Stimulated activated CD8-positive, alpha-beta memory T cell treated with anti-CD3 and anti-CD28 coated beads, Interleukin-4, amount 100 ng/mL, for 1 hour (primary cell): Measurements from ENCODE around the gene ZNF200.
"Not testable (repeated sequence)": the region's sequence is repeated elsewhere in the genome, so short reads cannot be mapped to it uniquely, and the experiment has no call there.

Experiments
- DNase-seq, 2 donors: peaks; one replicate each; pipeline ENCODE4 v3.0.0-alpha.2; 2020; ENCODE audit warnings: low read depth in 2 of 2, low spot score in 1 of 2

ZNF200 gene, protein sequence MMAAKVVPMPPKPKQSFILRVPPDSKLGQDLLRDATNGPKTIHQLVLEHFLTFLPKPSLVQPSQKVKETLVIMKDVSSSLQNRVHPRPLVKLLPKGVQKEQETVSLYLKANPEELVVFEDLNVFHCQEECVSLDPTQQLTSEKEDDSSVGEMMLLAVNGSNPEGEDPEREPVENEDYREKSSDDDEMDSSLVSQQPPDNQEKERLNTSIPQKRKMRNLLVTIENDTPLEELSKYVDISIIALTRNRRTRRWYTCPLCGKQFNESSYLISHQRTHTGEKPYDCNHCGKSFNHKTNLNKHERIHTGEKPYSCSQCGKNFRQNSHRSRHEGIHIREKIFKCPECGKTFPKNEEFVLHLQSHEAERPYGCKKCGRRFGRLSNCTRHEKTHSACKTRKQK

DNA sequence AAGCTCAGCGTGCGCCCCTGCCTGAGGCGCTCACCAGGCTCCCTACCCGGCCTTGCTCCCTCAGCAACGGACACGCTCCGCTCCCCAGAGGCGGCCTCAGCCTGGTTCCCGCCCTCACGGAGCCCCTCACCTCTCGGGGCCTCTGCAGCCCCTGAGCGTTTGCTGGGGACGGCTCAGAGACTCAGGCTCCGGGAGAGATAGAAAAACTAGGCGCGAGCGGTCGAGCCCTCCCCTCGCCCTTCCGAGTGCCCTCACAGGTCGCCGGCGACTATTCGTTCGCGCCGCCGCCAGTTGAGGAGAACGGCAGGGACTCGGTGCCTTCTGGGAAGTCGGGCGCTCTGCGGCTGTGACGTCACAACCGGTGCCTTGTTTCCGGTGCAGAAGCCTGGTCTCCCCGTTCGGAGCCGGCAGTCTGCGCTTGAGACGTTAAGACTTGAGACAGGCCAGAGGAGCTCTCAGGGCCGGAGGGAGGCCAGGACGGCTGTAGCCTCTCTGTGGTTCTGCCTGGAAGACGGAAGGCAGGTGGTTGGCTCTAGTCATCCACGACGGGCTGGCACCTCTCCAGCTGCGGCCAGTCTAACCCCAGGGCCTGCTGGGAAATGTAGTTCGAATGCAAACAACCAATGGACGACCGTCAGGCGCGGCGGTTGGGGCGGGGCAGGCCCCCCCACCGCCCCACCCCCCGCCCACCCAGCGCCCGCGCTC, at the start of gene ZNF200:
TSS of gene ZNF200 (minus strand) at position 302 of the 705 bp plus-strand sequence. CDS start 1,403 bp downstream, outside the sequence.
- peak; percentile 84 to 89 for DNase-seq

DNA sequence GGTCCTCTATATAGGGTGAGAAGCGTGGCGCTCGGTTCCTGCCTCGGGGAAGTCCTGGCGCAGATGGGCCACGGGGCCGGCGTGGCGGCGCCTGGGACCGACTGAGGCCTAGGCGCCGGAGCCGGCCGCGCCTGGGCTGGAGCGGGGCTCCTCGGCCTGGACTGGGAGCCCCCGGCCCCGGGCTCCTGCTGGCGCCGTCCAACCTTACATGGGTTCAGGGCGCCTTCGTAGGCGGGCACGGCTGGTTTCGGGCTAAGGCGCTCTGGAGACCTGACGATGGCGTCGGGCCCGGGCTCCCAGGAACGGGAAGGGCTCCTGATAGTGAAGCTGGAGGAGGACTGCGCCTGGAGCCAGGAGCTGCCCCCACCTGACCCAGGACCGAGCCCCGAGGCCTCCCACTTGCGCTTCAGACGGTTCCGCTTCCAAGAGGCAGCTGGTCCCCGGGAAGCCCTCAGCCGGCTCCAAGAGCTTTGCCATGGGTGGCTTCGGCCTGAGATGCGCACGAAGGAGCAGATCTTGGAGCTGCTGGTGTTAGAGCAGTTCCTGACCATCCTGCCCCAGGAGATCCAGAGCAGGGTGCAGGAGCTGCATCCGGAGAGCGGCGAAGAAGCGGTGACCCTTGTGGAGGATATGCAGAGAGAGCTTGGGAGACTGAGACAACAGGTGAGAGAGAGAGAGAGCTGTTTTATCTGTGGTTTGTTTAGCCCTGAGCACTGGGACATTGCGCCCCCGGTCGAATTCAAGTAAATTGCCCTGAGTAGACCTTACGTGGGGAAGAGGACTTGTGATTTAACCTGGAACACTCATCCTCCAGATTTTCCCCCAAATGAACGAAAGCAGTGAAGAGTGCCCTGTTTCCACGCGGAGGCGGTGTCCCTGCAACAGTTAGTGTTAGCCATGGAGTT, 48.8 kb upstream of the ZNF200 start:
- no peak for DNase-seq

DNA sequence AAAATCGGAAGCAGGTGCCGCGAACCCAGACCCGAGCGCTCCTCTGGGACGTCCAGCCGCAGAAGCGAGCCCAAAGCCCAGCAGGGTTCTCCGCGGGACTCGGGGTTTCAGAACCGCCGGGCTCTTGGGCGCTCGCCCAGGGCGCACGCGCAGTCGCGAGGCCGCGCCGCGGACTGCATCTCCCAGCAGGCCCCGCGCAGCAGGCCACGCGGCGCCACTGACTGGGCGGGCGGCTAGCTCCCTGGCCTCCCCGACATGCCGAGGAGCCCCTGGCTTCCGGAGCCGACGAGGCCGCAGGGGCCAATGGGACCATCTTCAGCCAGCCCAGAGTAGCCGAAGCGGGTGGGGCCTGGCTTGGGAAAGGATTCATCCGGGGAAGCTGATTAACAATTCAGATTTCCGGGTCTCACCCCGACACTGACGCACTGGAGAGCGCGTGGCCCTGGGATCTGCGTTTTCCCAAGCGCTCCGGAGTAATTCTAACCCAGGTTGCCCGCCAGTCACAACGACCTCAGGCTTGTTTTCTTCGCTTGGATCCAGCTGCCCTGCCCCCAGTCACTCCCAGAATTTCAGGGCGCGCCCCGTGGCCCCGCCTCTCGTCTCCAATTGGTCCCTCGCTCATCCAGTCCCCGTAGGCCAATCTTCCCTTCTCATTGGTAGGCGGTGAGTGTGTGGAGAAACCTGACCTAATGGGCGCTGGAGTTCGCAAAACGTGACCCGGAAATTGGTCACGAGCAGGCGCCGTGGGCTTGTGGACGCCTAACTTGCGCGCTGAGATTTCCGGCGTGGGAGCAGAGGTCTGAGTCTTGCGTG, 48.0 kb upstream of the ZNF200 start, which contains the start of gene ZNF263:
TSS of gene ZNF263 (plus strand) at position 762 of the 813 bp plus-strand sequence. CDS start 328 bp downstream, outside the sequence.
- peak; percentile 75 to 87 for DNase-seq

DNA sequence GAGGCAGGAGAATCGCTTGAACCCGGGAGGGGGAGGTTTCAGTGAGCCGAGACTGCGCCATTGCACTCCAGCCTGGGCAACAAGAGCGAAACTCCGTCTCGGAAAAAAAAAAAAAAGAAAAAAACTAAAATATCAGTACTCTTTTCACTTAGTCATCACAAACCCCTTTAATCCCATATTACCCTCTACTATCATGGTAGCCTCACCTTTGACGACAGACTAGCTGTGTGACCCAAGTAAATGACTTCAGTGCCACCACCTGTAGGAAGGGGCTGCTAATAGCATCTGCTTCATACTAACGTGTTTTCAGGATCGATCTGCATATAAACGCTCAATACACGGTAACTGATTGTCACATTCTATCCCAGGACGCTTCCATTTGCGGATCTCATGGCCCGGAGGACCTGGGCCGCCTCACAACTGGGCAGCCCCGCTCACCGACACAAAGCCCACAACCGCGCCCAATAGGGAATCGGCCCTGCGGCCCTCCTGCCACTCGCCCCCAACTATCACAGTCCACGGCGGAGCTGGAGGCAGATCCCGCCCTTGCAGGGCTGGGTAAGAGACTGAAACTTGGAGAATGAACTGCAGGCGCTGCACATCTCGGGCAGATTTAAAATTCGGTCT, 47.3 kb upstream of the ZNF200 start:
- DNase-seq, result no peak

DNA sequence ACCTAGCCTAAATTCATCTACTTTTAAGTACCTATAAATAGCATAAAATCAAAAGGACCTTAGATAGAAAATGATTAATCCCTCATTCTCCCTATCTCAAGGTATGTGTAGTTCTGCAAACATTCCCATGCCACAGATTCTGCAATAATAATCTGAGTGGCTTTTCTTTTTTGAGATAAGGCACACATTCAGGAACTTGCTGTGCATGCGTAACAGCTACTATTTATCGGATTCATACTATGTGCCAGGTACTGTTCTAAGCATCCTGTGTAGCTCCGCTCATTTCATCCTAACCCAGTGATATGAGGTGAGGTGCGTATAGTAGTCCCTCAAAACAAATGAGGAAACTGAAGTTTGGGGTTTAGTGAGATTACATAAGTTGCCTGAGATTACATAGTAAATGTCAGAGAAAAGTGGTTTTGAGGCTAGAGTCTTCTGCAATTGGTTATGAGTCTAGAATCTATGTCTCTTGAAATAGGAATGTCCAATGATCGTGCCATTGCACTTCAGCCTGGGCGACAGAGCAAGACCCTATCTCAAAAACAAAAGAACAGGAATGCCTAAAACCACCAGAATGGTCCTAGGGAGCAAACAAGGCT, 46.4 kb upstream of the ZNF200 start:
- no peak for DNase-seq

DNA sequence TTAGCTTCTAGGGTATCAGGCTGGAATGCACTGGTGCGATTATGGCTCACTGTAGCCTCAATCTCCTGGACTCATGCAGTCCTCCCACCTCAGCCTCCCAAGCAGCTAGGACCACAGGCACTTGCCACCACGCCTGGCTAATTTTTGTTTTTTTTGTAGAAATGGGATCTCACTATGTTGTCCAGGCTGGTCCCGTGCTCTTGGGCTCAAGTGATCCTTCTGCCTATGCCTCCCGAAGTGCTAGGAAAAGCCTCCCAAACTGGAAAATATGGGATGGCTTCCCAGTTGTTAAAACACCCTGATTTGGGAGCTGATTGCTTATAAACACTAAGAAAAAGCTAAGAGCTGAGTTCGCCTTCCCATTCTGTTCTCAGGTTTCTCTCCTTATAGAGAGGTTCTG, 41.7 kb upstream of the ZNF200 start:
- DNase-seq, result no peak

DNA sequence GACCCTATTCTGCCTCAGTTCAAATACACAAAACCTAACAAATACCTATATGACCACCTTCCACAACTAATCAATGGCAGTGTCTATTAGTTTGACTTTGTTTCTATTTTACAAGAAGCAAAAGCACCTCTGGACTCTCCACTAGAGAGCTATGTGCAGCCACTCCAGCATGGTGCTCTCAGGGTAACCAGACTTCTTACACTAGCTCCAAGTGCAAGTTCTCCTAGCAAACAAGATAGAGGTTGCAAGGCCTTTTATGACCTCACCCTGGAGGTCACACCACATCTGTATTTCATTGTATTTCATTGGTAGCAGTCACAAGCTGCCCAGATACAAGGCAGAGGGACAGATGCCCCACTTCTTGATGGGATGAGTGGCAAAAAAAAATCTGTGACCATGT, 40.0 kb upstream of the ZNF200 start:
- DNase-seq, result no peak

DNA sequence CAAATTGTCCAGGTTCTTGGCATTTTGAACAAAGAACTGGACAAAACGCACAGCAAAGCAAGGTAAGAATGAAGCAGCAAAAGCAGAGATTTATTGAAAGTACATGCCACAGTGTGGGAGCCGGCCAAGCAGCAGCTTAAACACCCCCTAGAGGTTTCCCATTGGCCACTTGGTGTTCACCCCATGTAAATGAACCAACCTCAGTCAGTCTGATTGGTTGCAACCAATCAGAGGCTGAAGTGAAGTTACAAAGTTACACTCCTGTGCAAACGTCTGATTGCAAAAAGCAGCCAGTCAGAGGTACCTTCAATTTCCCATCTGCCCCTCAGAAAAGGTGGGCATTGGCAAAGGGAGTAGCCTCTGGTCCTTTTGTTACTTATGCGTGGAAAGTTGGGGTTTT, 39.5 kb upstream of the ZNF200 start:
- DNase-seq, result no peak

DNA sequence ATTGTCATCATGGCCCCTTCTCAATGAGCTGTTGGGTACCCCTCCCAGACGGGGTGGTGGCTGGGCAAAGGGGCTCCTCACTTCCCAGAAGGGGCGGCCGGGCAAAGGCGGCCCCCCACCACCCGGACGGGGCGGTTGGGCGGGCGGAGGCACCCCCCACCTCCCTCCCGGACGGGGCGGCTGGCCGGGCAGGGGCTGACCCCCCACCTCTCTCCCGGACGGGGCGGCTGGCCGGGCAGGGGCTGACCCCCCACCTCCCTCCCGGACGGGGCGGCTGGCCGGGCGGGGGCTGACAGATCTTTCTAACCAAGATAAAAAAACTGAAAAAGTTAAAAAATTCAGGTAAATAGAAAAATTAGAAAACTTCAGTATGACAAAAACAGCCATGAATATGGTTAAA, 36.3 kb upstream of the ZNF200 start:
- DNase-seq, result not testable (repeated sequence)

DNA sequence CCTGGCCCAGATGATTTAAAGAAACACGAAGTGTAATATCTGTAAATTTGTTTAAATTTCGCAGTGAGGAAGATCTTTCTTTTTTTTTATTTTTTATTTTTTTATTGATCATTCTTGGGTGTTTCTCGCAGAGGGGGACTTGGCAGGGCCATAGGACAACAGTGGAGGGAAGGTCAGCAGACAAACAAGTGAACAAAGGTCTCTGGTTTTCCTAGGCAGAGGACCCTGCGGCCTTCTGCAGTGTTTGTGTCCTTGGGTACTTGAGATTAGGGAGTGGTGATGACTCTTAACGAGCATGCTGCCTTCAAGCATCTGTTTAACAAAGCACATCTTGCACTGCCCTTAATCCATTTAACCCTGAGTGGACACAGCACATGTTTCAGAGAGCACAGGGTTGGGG, 35.8 kb upstream of the ZNF200 start:
- DNase-seq, result not testable (repeated sequence)

DNA sequence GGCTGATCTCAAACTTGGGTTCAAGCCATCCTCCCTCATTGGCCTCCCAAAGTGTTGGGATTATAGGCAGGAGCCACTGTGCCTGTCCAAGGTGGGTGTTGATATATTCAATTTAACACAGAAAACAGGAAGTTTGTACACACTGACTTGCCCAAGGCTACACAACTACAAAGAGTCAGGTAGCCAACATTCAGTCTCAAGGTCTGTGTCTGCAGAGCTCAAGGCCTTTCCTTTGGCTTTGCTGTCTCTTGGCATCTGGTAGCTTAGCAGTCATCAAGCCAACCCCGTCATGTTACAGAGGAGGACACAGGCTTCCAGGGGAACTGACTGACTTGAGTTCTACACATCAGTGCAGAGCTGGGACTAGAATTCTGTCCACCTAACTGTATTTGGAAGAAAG, 33.3 kb upstream of the ZNF200 start:
- no peak for DNase-seq

DNA sequence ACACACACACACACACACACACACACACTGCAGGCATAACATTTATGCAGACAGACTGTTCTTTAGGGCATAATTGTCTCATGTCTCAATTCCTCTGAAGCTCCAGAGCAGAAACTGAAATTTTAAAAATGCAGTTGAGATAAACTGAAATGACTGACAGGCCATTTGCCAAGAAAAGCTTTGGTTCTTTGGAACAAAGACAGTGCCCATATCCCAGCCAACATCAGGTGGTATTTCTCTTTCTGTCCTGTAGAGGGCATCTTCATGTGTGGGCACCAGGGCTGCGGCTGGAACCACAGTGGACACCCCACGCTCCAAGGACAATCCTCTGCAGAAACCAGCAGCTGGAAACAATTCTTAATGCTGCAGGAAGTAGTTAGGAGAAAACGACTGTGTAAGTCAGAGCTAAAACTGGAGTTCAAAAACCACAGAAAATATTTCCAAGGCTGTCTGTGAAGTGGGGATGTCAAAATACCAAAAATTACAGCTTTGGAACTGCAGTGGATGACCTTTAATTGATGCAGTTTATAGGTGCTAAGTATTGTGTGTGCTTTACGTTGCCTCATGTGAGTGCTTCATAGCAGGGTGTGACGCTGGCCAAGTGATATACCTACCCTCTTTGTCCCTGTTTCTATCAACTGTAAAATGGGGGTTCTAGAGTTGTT, 32.0 kb upstream of the ZNF200 start:
- no peak for DNase-seq

DNA sequence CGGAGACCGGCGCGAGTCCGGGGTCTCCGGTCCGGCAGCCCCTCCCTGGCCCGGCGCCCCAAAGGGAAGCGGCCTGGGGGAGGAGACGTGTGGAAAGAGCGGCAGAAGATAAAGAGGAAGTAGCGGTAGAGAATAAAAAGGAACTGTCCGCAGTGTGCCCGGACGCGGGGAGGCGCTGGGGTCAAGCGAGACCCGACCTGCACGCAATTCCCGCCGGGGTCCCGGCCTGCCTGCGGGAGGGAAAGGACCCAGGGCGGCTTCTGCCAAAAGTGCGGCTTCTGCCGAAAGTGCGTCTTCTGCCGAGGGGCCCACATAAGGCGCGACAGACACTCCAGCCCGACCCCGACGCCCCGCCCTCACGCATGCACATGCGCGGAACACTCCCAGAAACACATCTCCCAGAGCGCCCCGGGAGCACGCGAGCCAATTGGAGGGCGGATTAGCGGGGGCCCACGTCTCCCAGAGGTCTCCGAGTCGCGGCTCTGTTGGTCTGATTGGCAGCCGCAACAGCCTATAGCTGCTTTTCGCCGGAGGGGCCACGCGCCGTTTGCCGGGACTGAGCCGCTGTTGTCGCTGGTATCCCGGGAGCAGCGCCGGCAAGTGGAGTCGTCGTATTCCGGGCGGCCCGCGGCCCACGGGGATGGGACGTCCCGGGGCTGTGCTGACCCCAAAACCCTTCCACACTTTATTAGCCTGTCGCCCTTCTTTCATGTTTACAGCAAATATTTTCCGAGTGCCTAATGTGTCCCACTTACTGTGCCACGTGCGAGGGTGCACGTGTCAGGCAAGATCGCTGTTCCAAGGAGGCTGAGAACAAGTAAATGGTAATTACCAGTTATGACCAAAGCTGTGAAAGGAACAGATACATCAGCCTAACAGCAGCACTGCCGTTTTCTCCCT, 29.4 kb upstream of the ZNF200 start:
- peak; percentile 91 to 95 for DNase-seq

DNA sequence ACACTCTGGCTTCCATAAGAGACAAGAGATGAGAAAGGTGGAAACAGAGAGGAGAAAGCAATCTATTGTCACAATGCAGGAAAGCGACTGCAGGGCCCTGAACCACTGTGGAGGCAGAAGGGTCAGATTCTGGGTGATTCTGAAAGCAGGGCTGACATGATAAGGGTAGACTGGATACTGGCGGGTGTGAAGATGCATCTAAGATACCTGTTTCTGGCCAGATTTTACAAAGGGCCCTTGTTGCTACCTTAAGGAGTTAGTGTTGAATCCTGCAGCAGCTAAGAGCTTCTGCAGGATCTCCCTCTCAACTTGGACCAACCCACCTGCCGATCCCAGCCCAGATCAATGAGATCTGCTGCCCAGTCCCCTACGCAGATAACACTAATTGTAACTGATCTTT, 27.6 kb upstream of the ZNF200 start:
- DNase-seq, result no peak

DNA sequence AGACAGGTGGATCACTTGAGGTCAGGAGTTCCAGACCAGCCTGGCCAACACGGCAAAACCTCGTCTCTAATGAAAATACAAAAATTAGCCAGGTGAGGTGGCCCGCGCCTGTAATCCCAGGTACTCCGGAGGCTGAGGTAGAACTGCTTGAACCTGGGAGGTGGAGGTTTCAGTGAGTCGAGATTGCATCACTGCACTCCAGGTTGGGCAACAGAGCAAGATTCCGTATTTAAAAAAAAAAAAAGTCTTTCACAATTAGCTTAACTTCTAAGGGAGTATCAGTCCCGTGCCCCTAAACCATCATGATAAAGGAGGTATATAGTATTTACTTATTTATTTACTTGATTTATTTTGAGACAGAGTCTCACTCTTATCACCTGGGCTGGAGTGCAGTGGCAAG, 24.9 kb upstream of the ZNF200 start:
- no peak for DNase-seq

DNA sequence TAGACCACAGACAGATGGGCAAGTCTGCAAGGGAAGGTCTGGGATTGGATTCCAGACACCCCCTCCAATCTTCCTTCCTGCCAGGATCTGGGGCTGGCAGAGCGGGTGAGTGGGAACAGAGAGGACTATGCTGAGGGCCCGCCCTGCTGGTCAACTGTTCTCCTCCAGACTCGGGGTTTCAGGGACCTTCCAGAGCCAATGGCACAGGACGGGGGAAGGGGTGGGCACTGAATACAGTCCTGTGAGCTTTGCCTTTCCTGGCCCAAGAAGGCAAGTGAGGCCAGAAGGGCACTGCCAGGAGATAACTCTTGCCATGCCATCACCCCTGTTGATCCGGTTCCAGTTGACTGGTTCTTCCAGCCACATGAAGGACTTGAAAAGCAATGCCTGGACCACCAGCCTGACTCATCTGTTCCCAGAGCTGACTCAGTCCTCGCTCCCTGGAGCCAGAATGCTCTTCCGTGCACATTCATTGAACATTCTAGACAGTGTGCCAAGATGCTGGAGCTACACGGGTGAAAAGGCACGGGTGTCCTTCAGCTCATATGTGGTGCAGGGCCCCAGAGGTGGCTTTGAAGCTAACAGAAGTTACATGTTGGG, 22.0 kb upstream of the ZNF200 start:
- DNase-seq, result no peak

DNA sequence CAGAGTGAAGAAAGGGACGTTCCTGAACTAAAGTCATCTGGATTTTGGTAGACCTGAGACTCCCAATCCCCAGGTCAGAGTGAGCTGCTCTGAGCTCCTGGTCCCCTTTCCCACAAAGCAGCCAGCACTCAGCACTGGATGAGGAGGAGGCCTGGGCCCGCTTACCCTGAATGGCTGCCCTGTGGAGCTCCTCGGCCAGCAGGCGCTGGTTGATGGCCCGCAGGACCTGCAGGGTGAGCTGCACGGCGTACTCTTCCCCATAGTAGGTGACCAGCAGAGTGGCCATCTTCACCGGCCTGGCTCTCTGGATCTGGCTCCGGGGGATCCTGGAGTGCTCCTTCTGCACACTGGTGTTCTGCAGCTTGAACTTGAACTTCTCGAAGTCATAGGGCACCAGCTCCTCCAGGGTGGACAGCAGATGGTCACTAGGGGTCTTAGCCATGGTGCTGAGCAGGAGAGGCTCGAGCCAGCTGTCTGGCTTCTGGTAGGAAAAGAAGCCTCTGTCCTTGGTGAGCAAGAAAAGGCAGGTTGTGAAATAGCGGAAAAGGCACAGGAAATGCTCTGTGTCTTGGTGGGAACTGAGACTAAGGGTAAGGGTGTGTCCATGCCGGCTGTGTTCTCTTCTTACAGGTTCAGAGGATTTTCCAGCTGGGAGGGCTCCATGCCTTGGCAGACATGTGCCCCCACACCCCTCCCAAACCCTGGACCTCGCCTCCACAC, 21.3 kb upstream of the ZNF200 start, which contains the start of gene MEFV:
TSS of gene MEFV (minus strand) at position 488 of the 720 bp plus-strand sequence. CDS start at position 442, 46 bp downstream.
- no peak for DNase-seq
